ENCODE results near the gene MEX3D.

DNA sequence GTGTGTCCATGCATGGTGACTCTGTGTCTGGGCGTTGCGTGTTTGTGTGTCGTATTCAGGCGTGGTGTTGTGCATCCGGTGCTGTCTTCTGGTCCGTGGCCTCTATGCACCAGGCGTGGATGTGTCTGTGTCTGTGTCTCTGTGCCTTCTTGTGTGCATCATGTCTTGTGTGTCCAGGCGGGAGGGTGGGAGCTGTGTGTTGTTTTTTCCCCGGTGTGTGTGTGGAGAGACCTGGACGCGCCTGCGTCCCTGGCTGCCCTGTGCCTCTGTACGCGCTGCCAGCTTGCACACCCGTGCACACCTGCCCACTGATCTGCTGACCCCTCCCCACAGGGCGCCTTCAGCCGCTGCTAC is 43.2 kb downstream of the MEX3D start:
- TF ChIP-seq, protein P1, sequence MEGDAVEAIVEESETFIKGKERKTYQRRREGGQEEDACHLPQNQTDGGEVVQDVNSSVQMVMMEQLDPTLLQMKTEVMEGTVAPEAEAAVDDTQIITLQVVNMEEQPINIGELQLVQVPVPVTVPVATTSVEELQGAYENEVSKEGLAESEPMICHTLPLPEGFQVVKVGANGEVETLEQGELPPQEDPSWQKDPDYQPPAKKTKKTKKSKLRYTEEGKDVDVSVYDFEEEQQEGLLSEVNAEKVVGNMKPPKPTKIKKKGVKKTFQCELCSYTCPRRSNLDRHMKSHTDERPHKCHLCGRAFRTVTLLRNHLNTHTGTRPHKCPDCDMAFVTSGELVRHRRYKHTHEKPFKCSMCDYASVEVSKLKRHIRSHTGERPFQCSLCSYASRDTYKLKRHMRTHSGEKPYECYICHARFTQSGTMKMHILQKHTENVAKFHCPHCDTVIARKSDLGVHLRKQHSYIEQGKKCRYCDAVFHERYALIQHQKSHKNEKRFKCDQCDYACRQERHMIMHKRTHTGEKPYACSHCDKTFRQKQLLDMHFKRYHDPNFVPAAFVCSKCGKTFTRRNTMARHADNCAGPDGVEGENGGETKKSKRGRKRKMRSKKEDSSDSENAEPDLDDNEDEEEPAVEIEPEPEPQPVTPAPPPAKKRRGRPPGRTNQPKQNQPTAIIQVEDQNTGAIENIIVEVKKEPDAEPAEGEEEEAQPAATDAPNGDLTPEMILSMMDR (IDR thresholded peaks at IDR 0.05): no peak
- no peak for TF ChIP-seq POLR2AphosphoS5 (IDR thresholded peaks at IDR 0.05)
